ENCODE data around the gene RASD2.

The RASD2 gene

DNA sequence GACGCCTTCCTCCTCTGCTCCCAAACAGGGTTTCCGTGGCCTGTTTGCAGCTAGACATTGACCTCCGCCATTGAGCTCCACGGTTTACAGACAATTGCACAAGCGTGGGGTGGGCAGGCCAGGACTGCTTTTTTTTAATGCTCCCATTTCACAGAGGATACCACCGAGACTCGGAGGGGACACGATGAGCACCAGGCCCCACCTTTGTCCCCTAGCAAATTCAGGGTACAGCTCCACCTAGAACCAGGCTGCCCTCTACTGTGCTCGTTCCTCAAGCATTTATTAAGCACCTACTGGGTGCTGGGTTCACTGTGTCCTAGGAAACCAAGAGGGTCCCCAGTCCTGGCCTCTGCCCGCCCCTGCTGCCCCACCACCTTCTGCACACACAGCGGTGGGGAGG, 12.2 kb downstream of the RASD2 start:
- no peak for DNase-seq (ENCODE audit: low read depth)
- H3K4me3 ChIP-seq (ENCODE audit: control insufficient read depth, low read depth, low read length): no peak overlapping the region
- TF ChIP-seq, protein P1, sequence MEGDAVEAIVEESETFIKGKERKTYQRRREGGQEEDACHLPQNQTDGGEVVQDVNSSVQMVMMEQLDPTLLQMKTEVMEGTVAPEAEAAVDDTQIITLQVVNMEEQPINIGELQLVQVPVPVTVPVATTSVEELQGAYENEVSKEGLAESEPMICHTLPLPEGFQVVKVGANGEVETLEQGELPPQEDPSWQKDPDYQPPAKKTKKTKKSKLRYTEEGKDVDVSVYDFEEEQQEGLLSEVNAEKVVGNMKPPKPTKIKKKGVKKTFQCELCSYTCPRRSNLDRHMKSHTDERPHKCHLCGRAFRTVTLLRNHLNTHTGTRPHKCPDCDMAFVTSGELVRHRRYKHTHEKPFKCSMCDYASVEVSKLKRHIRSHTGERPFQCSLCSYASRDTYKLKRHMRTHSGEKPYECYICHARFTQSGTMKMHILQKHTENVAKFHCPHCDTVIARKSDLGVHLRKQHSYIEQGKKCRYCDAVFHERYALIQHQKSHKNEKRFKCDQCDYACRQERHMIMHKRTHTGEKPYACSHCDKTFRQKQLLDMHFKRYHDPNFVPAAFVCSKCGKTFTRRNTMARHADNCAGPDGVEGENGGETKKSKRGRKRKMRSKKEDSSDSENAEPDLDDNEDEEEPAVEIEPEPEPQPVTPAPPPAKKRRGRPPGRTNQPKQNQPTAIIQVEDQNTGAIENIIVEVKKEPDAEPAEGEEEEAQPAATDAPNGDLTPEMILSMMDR (IDR thresholded peaks at IDR 0.05; ENCODE audit: control insufficient read depth, insufficient read depth, low read depth, low read length, missing control alignments): no peak

GRCh38 chr22:35553341-35553740, 12.7 kb downstream of the RASD2 start:
- TF ChIP-seq, protein P1 (IDR thresholded peaks at IDR 0.05; ENCODE audit: control insufficient read depth, insufficient read depth, low read depth, low read length, missing control alignments): no peak
- DNase-seq (ENCODE audit: low read depth): no peak
- H3K4me3 ChIP-seq (ENCODE audit: control insufficient read depth, low read depth, low read length): no peak overlapping the region

GRCh38 chr22:35554297-35554845, 13.7 kb downstream of the RASD2 start:
- no peak overlapping the region for H3K4me3 ChIP-seq (ENCODE audit: control insufficient read depth, low read depth, low read length)
- TF ChIP-seq, protein P1 (IDR thresholded peaks at IDR 0.05; ENCODE audit: control insufficient read depth, insufficient read depth, low read depth, low read length, missing control alignments): no peak
- no peak for DNase-seq (ENCODE audit: low read depth)

GRCh38 chr22:35555483-35555890, 14.9 kb downstream of the RASD2 start:
- TF ChIP-seq, protein P1 (IDR thresholded peaks at IDR 0.05; ENCODE audit: control insufficient read depth, insufficient read depth, low read depth, low read length, missing control alignments): no peak
- H3K4me3 ChIP-seq (ENCODE audit: control insufficient read depth, low read depth, low read length): no peak overlapping the region
- no peak for DNase-seq (ENCODE audit: low read depth)

DNA sequence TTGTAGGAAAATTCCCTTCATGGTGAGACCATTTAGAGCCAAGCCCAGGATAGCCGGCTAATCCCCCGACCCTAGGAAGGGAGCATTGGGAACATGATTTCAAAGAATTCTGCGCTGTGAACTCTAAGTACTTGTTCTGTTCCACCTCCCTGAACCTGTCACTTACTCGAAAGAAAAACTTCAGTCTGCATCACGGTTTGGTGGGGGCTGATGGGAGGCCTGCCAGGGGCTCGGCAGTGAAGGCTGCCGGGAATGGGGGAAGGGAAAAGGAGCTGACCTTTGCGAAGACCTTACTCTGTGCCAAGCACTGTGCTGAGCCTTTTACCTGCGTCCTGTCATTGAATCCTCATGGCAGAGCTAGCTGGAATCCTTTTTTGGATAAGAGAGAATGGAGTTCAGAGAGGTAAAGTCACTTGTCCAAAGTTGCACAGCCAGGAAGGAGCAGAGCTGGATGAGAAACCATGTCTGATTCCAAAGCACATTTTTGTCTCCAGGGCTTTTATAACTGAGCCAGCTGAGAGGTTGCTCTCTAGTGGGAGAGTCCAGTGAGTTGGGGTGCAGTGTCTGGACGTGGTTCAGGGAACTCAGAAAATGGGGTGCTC, 15.4 kb downstream of the RASD2 start:
- TF ChIP-seq, protein P1 (IDR thresholded peaks at IDR 0.05; ENCODE audit: control insufficient read depth, insufficient read depth, low read depth, low read length, missing control alignments): no peak
- no peak for DNase-seq (ENCODE audit: low read depth)
- no peak overlapping the region for H3K4me3 ChIP-seq (ENCODE audit: control insufficient read depth, low read depth, low read length)

- DNase-seq (ENCODE audit: low read depth): no peak
- H3K4me3 ChIP-seq (ENCODE audit: control insufficient read depth, low read depth, low read length): no peak overlapping the region
- TF ChIP-seq, protein P1 (IDR thresholded peaks at IDR 0.05; ENCODE audit: control insufficient read depth, insufficient read depth, low read depth, low read length, missing control alignments): no peak
These were observed 16.0 kb downstream of the RASD2 start for GRCh38 chr22:35556666-35557065.
